GM18526 (cell line): ENCODE results near the gene SFMBT2.

ENCODE experiments used
- POLR2A ChIP-seq: IDR thresholded peaks from 3 replicates; pipeline ENCODE4 v1.6.1; 2011; ENCODE audit not compliant: insufficient read length; ENCODE audit errors: extremely low read depth

Gene SFMBT2

DNA sequence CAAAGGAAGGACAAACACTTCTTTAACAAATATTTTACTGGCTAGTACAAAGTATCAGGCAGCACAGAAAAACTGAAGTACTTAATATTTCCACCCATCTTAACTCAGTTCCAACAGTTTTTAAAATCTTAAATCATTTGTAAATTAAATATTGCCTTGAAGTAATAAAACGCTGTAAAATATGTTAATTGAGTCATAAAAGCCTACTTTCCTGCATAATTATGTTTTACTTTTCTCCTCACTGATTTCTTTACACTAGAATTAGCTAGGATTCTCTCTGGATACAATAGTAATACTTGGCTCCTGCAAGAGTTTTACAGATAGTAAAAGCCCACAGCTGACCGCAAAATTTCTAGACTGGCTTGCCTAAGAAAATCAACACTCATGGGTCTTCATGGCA is 74.9 kb downstream of the SFMBT2 start:
- TF ChIP-seq POLR2A: no peak

DNA sequence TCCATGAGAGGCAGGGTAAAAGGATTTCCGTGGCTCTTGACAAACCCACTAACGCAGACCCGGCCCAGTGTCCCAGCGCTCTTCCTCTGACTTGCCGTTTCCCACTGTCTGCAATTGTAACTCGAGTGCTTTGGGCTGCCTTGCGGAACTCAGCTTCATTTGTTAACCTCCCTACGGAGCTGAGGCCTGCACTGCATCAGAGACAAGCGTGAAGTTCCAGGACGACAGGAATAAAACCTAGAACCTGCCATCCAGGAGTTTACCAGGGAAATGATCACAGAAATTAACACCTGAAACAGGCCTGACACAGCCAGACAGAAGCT is 76.2 kb downstream of the SFMBT2 start:
- TF ChIP-seq POLR2A: no peak

DNA sequence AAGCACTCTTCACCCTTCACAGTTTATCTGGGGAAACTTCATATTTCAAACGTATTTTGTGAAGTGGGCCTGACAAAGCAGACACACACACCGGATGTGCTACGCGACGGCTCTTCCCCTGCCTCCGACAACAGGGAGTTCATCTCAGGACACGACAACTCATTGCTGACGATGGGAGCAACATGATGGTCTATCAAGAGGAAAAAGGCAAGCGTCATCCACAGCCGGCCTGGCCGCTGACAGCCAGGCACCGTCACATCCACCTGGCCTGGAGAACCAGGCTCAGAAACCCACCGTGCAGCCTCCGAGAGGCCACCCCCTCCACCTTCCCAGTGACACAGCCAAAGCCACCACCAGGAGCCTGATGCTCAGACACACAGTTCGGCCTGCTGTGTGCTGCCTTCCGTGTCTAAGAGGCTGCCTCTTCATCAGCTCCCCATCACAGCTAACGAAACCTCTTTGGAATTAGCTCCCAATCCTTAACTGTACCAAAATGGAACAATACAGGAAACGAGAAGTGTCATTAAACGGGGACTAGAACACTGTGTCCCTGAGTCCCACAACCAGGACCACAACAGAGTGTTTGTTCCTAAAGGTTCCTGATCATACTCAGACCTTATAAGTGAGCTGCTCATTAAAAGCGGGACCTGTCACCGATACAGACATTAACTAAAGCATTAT is 76.7 kb downstream of the SFMBT2 start:
- TF ChIP-seq POLR2A: no peak

DNA sequence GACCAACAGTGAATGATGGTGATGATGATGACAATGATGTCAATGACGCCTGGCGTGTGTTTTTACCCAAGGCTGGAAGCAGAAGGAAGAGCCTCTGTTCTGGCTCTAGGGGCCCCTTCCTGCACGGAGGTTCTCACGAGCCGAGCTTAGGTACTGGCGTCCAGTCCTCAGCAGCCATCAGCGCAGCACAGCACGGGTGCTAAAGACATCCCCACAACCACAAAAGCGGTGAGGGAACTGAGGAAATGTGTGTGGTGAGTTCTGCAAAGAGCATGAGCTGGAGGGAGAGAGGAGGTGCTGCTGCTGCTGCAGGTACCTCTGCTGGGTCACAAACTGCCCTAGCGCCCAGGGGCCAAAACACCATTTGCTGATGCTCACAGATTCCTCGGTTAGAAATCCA is 81.6 kb downstream of the SFMBT2 start:
- TF ChIP-seq POLR2A: no peak

DNA sequence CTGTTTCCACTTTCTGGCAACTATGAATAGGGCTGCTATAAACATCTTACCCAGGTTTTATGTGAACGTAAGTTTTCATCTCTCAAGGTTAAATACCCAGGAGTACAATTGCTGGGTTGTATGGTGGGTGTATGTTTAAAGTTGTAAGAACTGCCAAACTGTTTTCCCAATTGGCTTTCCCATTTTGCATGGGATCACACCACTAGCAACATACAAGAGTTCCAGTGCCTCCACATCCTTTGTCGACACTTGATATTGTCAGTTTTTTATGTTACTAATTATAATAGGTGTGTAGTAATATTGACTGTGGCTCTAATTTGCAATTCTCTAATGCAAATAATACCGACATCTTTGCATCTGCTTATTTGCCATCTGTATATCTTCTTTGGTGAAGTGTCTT is 82.9 kb downstream of the SFMBT2 start:
- TF ChIP-seq POLR2A: no peak

DNA sequence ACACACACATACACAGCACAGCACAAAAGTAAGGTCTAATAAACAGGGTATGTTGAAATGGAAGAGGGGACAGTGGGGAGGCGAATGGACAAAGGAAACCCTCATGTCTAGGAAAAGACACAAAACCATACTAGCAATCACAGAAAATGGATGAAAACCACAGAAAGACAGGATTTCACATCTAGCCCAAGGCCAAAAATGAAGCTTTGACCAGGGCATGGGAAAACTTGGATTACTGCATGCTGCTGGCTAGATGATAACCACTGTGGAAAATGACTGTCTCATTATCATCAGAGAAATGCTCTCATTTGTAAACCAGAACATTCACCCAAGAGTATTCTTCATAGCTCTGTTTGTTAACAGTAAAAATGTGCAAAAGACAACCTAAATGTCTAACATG is 88.2 kb downstream of the SFMBT2 start:
- no peak for TF ChIP-seq POLR2A

DNA sequence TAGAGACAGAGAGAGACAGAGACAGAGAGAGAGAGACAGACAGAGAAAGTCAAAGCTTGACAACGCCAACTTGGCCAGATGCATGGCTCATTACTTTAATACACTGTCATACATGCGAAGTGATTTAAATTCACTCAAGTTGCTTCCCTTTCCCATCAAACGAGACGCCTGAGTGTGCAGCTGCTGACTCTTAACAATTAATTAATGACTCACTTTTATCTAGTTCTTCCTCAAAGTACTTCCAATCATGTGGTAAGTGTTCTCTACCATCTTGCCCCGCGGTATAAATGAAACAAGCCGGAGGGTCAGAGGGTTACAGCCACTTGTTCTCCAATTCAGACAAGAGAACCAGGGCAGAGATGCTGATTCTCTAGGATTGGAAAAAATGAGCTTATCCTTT is 90.8 kb downstream of the SFMBT2 start:
- no peak for TF ChIP-seq POLR2A

DNA sequence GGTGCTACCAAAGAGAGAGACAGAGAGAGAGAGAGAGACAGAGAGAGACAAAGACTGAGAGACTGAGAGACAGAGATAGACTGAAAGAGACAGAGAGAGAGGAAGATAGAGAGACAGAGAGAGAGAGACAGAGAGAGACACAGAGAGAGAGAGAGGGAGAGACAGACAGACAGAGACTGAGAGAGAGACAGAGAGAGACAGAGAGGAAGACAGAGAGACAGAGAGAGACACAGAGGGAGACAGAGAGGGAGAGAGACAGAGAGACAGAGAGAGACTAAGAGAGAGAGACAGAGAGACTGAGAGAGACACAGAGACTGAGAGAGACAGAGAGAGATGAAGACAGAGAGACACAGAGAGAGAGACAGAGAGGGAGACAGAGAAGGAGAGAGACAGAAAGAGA is 91.2 kb downstream of the SFMBT2 start:
- no peak for TF ChIP-seq POLR2A

DNA sequence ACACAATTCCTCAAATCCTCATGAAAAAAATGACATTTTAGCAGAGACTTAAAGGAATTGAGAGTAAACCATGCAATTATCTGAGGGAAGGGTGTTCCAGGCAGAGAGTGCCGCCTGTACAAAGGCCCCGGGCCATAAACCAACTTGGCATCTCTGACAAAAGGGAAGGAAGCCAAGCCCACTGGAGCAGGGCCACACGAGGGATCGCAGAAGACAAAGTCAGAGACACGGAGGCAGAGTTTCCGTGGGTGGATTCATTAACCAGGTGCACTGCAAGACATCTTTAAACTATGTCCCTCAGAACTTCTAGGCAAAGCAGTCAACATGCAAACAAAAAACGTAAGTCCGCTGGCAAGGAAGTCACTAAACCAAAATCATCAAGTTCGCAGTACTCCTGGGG is 92.0 kb downstream of the SFMBT2 start:
- no peak for TF ChIP-seq POLR2A

DNA sequence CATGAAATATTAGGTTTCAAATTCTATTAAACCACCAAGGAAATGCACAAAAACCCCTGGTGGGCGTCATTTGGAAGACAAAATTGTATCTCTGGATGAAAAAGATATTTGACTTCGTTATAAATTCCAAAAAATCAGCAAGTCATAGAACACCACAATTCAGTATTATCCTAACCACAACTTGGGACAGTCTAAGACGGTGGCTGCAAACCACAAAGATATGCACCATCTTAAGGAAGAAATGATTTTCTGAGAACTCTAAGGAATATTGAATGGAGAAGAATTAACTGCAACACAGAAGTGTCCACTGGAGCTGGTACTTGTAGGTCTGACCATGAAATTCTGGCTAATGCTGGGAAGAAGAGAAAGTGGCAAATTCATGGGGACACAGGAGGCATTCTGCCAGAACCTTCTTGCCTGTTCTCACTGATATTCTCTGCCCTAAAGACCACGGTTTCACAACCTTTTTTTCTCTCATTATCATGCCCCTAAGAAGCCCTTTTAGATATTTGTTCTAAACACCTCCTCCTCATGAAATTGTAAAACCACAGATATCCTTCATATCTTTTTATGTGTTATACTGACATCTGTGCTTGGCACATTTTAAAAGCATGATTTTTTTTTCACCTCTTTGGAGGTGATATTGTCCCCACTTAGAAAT is 92.9 kb downstream of the SFMBT2 start:
- TF ChIP-seq POLR2A: no peak

DNA sequence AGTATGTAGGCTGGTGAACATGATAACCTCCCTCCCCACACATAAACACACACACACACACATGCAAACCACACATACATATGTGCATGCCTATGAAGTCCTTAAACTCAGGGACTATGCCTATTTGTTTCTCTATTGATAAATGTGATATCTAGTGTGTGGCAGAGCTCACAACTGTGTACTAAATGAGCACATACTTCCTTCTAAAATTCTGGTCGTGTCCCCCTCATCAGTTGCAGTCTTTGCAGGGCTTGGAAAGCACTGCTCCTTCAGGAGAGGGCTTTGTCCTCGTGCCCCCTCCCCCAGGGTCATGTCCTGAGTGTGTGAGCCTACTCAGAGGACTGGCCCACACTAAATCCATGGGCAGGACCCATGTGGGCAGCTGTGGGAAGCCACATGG is 94.0 kb downstream of the SFMBT2 start:
- no peak for TF ChIP-seq POLR2A

DNA sequence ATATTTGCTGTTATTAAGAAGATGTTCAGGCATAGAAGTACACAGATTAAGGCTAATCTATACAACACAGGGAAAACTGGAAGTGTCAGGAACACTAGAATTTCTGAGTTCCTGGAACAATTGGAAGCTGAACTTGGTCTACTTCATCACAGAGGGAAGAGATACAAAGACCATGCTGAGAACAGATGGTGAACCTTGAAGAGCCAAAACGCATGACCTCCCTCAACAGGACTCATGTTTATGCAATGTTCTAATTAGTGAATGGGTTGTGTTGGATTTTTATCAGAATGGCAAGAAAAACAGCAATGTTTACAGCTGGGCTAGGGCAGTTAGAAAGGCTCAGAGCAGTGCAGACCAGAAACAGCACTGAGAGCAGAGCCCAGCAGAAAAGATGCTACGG is 94.9 kb downstream of the SFMBT2 start:
- TF ChIP-seq POLR2A: no peak

DNA sequence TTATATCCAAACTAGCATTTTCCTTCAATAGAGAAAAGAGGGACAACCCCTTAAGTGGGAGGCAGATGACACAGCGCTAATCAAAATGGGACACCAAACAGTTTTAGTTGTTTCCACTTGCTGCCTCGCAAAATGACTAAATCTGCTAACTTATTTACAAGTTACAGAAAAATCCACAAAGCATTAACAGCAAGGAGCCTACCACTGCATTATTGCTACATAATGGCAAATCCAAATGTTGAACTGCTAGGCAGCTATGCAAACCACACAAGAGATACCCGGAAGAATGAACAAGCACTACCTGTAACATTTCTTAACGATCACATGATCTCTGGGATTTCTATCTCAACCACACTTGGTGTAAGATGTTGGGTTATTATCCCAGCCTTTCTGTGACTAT is 96.7 kb downstream of the SFMBT2 start:
- TF ChIP-seq POLR2A: no peak

DNA sequence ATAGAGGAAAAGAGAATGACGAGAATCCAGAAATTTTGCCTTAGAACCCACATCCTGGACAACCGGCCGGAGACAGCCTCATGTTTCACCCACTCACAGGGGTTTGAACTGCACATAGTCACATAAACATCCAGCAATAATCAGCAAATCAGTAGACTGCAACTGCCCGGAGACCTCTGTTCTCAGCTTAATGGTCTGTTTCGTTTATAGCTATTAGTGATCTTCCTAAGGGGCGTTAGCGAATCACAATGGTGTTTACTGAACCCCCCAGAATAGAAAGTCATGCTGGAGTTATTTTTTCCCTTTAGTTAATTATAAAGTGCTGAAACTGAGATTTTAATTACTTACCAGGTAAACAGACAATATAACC is 98.4 kb downstream of the SFMBT2 start:
- no peak for TF ChIP-seq POLR2A

DNA sequence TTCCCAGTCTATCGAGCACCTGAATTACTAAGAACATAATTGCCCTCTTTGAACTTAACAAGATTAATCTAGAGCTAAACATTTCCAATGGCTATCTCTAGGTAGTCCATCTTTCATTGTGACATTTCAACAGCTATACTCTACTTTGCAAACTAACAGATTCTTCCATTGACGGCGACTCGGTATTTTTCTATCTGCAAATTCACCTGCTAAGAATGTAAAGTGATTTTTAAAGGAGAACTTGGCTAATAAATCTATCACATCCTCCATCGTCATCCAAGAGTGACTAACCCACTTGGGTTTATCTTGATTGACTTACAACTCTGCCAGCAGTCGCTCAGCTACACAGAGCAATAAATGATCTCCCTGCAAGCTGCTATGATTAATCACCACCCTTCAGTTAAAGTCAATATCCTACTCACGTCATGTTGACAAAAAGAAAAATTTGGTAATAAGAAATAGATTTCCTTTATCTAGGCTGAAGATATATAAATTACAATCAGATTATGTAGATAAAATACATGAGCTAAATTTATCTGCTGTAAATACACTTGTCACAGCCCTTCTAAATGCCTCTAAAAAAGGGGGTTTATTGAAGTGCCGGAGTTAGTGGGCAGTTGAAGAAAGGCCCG is 99.5 kb downstream of the SFMBT2 start:
- TF ChIP-seq POLR2A: no peak

DNA sequence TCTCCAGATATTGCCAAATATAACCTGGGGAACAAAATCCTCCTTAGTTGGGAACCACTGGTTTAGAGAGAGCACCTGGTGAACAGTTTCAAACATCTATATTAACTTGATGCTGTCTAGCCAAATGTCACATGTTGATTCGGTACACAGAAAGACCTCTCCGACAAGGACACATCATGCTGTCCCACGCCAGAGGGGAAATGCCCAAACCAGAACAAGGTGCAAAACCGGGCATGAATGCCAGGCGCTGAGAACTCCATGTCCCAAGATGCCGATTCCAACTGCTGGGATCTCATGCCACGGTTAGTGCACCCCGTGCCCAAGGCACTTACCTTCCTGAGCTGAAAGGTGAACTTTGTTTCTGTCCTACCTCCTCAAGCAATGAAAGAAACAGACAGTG is 100.8 kb downstream of the SFMBT2 start:
- no peak for TF ChIP-seq POLR2A

DNA sequence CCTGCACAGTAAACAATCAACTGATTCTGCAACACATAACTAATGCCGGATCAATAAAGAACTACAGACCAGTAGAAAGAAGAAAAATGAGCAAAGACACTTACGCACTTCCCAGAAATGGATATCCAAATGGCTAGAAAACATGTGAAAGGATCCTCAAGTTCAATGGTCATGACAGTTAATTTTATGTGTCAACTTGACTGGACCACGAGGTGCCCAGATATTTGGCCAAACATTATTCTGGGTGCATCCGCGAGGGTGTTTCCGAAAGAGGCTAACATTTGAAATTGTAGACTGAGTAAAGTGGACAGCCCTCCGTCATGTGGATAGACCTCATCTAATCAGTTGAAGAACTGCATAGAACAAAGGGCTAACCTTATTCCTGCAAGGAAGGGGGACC is 102.0 kb downstream of the SFMBT2 start:
- TF ChIP-seq POLR2A: no peak
